NOMO-1 treated with dmso at 0.1 percent for 144 hours (cell line): ENCODE measurements around the gene UCP2.

ENCODE experiments used
- DNase-seq: peaks from one replicate; lab custom pipeline; 2025; ENCODE audit not compliant: unreplicated experiment; lab: John Stamatoyannopoulos, UW

UCP2 gene

GRCh38 chr11:73972620-73973449 is 9.8 kb downstream of the UCP2 start:
- DNase-seq: no peak

- DNase-seq: no peak
These were observed 10.5 kb downstream of the UCP2 start for GRCh38 chr11:73972187-73972586.

DNA sequence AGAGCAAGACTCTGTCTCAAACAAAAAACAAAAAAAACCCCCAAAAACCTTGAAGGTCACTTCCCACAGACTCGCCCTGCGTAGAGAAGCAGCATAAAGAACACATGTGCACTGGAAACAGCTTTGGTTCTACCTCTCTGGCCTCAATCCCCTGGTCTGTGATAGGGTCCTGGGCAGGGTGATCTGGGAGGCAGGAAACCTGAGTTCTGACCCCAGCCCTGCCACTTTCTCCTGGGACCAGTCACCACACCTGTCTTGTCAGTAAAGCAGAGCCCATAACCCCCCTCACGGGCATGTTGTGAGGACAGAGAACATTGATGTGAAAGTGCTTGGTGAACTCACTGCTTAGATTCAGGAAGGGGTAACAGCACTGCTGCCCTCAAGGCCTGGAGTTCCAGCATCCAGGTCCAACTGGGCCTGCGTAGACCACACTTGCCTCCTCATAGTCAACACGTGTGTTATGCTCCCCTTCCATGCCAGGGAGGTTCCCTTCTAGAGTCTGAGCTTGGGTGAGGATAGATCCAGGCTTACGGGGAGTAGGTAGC is 11.4 kb downstream of the UCP2 start:
- DNase-seq: no peak

GRCh38 chr11:73969991-73970800 is 12.4 kb downstream of the UCP2 start:
- DNase-seq: no peak

DNA sequence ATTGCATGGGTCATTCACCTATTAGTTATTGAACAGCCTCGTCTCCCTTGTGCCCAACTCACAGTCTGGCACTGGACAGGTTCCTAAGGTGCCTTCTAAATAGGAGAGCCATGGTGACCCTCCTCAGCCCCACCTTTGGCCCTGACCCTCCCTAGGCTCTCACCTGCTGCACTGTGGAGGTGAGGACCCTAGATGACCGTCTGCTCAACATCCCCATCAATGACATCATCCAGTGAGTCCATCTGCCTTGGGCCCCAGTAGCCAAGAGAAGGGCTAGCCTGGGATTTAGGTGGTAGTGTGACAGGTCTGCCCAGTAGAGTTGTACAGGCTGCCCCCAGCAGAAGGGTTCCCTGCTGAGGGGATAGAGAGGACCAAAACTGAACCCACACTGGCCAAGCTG is 13.6 kb downstream of the UCP2 start:
- DNase-seq: no peak

DNA sequence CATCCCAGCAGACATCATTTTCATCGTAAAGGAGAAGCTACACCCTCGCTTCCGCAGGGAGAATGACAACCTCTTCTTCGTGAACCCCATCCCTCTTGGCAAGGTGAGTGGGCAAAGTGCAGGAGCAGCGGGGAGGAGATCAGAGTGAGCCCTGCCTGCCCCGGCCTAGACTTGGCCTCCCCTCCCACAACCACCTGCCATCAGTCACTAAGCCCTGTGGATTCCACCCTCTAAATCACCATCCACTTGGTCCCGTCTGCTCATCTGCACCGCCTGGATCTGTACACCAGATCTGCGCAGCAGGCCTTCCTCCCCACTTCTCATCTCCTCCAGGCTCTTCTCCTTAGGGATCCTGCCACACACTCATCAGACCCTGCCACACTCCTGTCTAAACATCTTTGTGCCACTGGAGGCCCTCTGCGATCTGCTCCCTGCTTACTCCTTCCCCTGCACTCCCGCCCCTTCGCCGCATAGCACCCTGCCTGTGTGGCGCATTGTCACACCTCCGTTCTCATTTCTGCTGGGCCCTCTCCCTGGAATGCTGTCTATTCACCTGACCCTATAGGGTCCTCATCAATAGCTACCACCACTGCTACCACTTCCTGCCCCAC is 14.2 kb downstream of the UCP2 start:
- DNase-seq: no peak

GRCh38 chr11:73965764-73966121 is 16.9 kb downstream of the UCP2 start:
- no peak for DNase-seq

GRCh38 chr11:73965076-73965763 is 17.4 kb downstream of the UCP2 start:
- no peak for DNase-seq

DNA sequence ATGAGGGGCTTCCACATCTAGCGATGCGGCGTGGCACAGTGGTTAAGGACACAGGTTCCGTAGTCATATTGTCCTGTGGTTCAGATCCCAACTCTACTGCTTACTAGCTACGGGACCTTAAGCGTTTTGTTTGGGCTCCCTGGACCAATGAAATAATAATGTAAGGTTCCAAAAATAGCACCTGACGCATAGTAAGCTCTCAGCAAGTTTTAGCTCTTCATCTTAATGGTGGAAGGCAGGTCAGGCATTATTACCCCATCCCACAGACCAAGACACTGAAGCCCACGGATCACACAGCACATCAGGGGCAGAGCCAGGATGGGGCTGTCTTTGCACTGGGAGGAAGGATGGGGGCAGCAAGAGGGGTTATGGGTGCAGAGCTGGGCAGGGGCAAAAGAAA is 18.8 kb downstream of the UCP2 start:
- no peak for DNase-seq

GRCh38 chr11:73962101-73962705 is 20.4 kb downstream of the UCP2 start:
- DNase-seq: no peak

GRCh38 chr11:73961321-73961720 is 21.3 kb downstream of the UCP2 start:
- no peak for DNase-seq

GRCh38 chr11:73958521-73959141 is 24.0 kb downstream of the UCP2 start:
- no peak for DNase-seq

DNA sequence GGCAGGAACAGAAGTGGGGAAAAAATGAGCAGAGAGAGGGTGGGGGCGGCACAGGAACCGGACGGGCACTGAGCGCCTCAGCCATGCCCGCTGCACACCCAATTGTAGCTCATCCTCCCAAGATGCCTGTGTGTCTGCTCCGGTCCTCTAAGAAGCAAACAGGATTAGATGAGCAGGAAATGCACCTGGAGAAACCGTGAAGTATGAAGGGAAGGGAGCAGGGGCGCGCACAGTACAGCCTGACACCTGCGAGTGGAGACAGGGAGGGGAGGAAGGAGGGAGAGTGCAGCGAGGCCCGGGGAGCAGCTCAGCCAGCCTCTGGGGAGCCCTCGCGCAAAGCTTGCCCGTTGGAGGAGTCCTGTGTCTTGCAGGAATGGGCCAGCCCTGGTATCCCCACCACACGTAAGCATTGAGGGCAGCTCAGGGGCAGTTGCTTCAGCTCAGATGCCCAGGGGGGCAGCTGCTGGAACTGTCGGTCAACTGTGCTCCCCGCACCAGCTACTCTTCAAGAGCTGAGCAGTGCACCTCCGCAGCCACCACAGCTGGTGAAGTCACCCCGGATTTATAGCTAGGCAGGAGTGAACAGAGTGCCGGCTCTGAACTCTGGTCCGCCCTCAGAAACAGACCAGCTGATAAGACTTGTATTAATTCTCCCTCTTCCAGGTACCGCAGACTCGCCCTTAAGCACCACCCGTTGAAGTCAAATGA is 24.8 kb downstream of the UCP2 start:
- no peak for DNase-seq

GRCh38 chr11:73956876-73957653 is 25.6 kb downstream of the UCP2 start:
- DNase-seq: no peak

GRCh38 chr11:73951797-73952196 is 30.8 kb downstream of the UCP2 start:
- DNase-seq: no peak

GRCh38 chr11:73950869-73951710 is 31.6 kb downstream of the UCP2 start, which contains the start of gene DNAJB13:
Gene DNAJB13 (plus strand): TSS chr11:73951026. CDS start chr11:73951070, 44 bp downstream.
- DNase-seq: no peak

GRCh38 chr11:73949912-73950311 is 32.7 kb downstream of the UCP2 start:
- DNase-seq: no peak

GRCh38 chr11:73949246-73949645 is 33.4 kb downstream of the UCP2 start:
- no peak for DNase-seq
